Activated CD8-positive, alpha-beta memory T cell treated with anti-CD3 and anti-CD28 coated beads, Interleukin-2, amount 10 ng/mL, durations not matched to agents 7 days and 5 days (primary cell): ENCODE results near the gene EXOC4. TPM values are rescaled to one million over a fixed set of nuclear protein-coding genes. Genes with fewer than 3 reads are reported as not detected.
A peak's percentile ranks its signal among the peaks of the same experiment; 100 is the strongest.

Experiments
- ATAC-seq: fragments of 150-1000 bp; cut with Tn5 transposase; one replicate; pipeline ENCODE4 v1.10.0; 2021; ENCODE audit warnings: moderate library complexity
- CTCF ChIA-PET: fragments of 350-600 bp; sonication (Branson Sonifier 250); formaldehyde crosslinking; loops from one replicate; lab custom pipeline; 2021; ENCODE audit warnings: antibody characterized with exemption; lab: Charles Lee
- DNase-seq: peaks from one replicate; pipeline ENCODE4 v3.0.0-alpha.2; 2020
- H3K27ac Mint-ChIP-seq: one replicate; pipeline ENCODE4 v1.8.0; 2021; ENCODE audit warnings: mild to moderate bottlenecking, mixed read lengths
- H3K27me3 Mint-ChIP-seq: one replicate; pipeline ENCODE4 v1.8.0; 2021; ENCODE audit warnings: mixed read lengths
- H3K36me3 Mint-ChIP-seq: one replicate; pipeline ENCODE4 v1.8.0; 2021; ENCODE audit warnings: mild to moderate bottlenecking, mixed read lengths
- H3K4me1 Mint-ChIP-seq: one replicate; pipeline ENCODE4 v1.8.0; 2021; ENCODE audit warnings: mixed read lengths
- H3K4me3 Mint-ChIP-seq: one replicate; pipeline ENCODE4 v1.8.0; 2021; ENCODE audit warnings: mild to moderate bottlenecking, moderate library complexity, mixed read lengths
- H3K9me3 Mint-ChIP-seq: one replicate; pipeline ENCODE4 v1.8.0; 2022; ENCODE audit warnings: low read depth, mixed read lengths
- total RNA-seq, 2 experiments: library from RNA; stranded (reverse); gene quantifications; one replicate each; pipeline ENCODE4 v1.2.3, GENCODE V29; 2021

The EXOC4 gene
- total RNA-seq, 2 experiments from 2014 or later, result 68.6 to 88.3 TPM

DNA sequence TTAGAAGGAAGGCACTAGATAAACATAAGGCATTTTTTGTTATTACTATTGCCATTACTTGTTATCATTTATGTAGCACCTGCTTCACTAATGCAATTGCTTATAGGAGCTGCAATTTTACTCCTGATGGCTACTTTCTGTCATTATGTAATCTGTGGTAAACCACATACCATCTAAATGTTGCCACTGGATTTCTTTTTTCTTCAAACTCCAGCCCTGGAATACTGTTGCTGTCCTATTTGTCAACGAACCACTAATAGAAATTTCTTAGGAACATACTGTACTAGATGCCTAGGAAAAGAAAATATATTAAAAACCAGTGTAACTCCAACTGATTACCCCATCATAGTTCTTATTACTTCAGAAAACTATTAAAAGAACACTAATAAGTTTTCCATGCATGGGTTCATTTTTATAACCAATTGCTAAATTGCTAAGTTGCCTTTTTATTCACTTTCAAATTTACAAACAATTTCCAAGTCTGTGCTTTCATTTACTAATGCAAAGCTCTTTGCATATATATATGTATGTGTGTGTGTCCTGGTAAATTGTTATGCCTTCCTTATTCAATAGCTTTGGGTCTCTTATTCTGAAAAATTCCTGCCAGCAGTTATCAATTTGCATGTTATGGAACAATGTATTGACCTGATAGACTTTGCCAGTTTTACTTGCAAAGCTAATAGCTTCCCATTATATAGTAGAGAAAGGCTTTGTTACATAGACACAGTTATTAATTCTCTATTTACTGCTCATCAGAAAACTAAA is 287.4 kb downstream of the EXOC4 start:
- CTCF ChIA-PET, result no interaction called here
- Mint-ChIP-seq H3K9me3 (no peaks in the 10 kb centered on the region), H3K27ac (no peak overlapping the region), H3K36me3 (peaks cover 5% of the 10 kb centered on the region), H3K27me3 (no peaks in the 10 kb centered on the region), H3K4me1 (peaks cover 7% of the 10 kb centered on the region), H3K4me3 (no peak overlapping the region)
- ATAC-seq, result no peak
- DNase-seq, result no peak

DNA sequence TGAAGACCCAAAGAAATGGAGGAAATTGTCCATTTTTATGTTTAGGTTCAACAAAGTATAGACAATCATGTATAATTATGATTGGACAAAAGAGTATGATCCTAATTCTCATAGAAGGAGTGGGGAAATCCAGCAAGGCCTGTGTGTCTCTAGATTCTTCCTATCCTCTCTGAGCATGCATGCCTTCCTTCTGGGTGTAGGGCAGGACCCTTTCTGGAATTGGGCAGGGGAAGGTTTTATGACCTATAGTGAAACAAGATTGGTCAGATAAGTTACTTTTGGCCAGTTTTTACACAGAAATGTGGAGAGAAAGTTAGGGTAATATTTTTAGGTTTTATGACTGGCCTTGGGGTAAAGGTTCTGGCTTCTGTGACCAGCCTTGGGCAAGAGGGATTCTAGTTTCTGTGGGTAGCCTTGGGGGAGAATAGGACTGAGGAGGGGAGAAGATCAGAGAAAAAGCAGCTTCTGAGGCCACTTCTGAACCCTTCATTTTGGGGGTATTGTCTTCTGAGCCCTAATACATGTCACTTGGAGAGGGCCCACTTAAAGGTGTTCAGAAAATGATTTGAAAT is 289.4 kb downstream of the EXOC4 start:
- H3K9me3 Mint-ChIP-seq, result no peaks in the 10 kb centered on the region
- no peak overlapping the region for H3K4me3 Mint-ChIP-seq
- peaks cover 3% of the 10 kb centered on the region for H3K36me3 Mint-ChIP-seq
- CTCF ChIA-PET, result no interaction called here
- no peak for DNase-seq
- no peaks in the 10 kb centered on the region for H3K27me3 Mint-ChIP-seq
- ATAC-seq, result no peak
- H3K27ac Mint-ChIP-seq, result no peak overlapping the region
- peaks cover 7% of the 10 kb centered on the region for H3K4me1 Mint-ChIP-seq

DNA sequence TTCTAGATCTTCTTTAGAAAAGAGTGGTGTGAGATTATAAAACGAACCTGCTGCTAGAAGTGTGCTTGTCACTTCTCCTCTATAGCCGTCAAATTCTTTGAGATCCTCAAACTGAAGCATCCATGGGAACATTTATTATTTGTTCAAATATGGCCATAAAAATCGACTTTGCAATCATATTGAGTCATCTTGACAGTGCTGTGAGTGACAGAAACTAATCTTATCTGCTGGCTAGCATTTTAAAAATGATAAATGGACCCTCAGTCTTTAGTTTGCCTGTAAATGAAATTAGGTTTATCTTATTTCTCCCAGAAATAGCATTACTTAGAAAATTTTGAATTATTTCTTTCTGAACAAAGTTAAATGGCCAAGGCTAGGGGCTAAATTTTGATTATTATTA is 290.8 kb downstream of the EXOC4 start:
- Mint-ChIP-seq H3K27ac (no peak overlapping the region), H3K4me3 (no peak overlapping the region), H3K36me3 (peaks cover 2% of the 10 kb centered on the region), H3K4me1 (peaks cover 7% of the 10 kb centered on the region), H3K27me3 (no peaks in the 10 kb centered on the region), H3K9me3 (no peaks in the 10 kb centered on the region)
- ATAC-seq, result no peak
- CTCF ChIA-PET, result no interaction called here
- no peak for DNase-seq

DNA sequence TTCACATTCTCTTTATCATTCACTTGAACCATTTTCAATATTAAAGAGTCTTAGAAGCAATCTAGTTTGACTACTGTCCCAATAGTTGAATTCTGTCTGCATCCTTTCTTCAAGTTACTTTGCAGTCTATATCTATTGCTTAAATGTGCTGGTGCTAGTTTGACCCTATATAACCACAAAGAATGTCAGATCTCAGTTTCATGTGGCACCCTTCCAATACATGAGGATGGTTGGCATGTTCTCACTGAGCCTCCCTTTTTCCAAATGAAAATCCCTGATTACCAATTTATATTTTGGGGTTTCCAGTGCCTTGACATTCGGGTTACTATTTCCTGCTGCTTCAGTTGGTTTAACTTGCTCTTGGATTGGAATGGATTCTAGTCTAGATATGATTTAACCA is 292.7 kb downstream of the EXOC4 start:
- Mint-ChIP-seq H3K4me3 (no peak overlapping the region), H3K4me1 (peaks cover 7% of the 10 kb centered on the region), H3K36me3 (peaks cover 2% of the 10 kb centered on the region), H3K27me3 (no peaks in the 10 kb centered on the region), H3K9me3 (no peaks in the 10 kb centered on the region), H3K27ac (no peak overlapping the region)
- no peak for ATAC-seq
- no peak for DNase-seq
- CTCF ChIA-PET, result no interaction called here

DNA sequence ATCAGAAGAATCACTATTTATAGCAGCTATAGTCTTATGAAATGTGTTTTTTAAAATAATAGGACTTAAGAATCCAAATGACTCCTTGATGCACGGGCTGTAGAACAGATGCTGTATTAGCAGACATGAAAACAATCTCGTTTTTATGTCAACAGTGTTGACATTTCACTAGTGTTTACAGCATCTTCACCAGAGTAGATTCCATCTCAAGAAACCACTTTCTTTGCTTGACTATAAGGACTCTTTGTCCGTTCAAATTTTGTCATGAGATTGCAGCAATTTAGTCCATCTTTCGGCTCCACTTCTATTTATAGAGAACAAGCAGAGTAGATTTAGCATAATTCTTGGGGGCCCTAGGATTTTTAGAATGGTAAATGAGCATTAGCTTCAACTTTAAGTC is 295.1 kb downstream of the EXOC4 start:
- CTCF ChIA-PET, result no interaction called here
- Mint-ChIP-seq H3K4me1 (no peaks in the 10 kb centered on the region), H3K36me3 (no peaks in the 10 kb centered on the region), H3K9me3 (no peaks in the 10 kb centered on the region), H3K27ac (no peak overlapping the region), H3K27me3 (no peaks in the 10 kb centered on the region), H3K4me3 (no peak overlapping the region)
- ATAC-seq (no peak), DNase-seq (no peak)

DNA sequence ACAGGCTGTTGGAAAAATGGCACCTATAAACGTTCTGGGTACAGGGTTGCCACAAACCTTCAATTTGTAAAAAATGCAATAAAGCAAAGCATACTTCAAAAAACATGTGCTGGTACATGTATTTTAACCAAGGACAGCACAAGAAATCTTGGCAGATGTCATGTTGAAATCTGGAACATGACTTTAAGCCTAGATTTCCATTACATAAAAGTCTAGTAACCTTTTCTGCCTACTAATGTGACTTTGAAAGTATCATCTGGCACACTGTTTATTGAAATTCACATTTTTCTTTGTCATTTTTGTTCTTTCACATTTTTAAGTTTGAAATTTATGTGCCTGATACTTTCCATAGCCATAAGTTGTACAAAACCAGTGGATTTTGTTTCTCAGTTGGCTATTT is 296.8 kb downstream of the EXOC4 start:
- Mint-ChIP-seq H3K36me3 (no peaks in the 10 kb centered on the region), H3K27ac (no peak overlapping the region), H3K27me3 (no peaks in the 10 kb centered on the region), H3K4me1 (no peaks in the 10 kb centered on the region), H3K9me3 (no peaks in the 10 kb centered on the region), H3K4me3 (no peak overlapping the region)
- CTCF ChIA-PET, result no interaction called here
- ATAC-seq (no peak), DNase-seq (no peak)

DNA sequence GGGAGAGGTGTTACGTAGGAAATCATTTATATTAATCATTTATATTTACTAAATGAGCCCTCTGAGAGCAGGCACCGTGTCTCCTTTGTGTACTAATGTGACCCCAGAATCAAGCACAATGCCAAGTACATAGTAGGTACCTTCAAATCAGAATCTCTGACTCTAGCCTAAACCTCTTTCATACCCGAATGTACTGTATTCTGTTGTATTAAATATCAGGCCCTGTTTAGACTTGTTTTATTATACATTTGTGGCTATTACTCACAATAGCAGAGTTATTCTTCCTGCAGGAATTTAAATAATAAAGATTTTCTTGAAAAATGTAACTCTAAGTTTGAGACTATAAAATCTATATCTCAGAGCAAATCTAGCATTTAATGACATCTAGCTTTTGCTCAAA is 297.3 kb downstream of the EXOC4 start:
- CTCF ChIA-PET, result no interaction called here
- ATAC-seq (no peak), DNase-seq (no peak)
- Mint-ChIP-seq H3K36me3 (no peaks in the 10 kb centered on the region), H3K9me3 (no peaks in the 10 kb centered on the region), H3K4me1 (no peaks in the 10 kb centered on the region), H3K4me3 (no peak overlapping the region), H3K27me3 (no peaks in the 10 kb centered on the region), H3K27ac (no peak overlapping the region)

DNA sequence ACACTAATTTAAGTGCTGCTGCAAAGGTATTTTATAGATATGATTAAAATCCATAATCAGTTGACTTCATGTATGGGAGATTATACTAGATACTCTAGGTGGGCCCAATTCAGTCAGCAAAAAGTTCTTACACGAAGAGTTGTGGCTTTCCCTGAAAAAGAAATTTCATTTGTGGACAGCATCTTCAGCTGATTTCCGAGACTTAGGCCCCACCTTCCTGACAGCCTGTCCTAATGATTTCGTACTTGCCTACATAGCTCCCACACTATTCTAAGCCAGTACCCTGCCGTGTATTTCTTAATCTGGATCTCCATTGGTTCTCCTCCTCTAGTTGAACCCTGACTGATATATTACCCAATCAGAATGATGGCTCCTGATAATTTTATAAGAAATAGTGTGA is 297.9 kb downstream of the EXOC4 start:
- CTCF ChIA-PET, result no interaction called here
- no peak overlapping the region for H3K27ac Mint-ChIP-seq
- DNase-seq, result no peak
- no peaks in the 10 kb centered on the region for H3K4me1 Mint-ChIP-seq
- H3K4me3 Mint-ChIP-seq, result no peak overlapping the region
- ATAC-seq, result no peak
- no peaks in the 10 kb centered on the region for H3K36me3 Mint-ChIP-seq
- no peaks in the 10 kb centered on the region for H3K9me3 Mint-ChIP-seq
- H3K27me3 Mint-ChIP-seq, result no peaks in the 10 kb centered on the region

DNA sequence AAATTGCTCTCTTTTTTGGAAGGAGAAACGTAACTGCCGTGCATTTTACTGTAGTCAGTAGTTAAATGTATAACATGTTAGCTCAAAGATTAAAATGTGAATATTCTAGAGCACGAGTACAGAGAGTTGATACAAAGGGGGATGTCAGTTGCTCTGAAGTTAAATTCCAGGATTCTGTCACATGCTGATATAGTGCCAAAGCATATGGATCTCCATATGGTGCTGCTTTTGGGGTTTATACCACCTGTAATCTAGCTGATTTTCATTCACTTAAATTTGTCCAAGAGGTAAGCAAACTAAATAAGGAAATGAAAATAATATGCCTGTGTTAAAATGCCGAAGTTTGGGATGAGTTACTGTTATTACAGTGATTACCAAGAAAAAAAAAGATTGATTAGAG is 298.6 kb downstream of the EXOC4 start:
- Mint-ChIP-seq H3K9me3 (no peaks in the 10 kb centered on the region), H3K27ac (no peak overlapping the region), H3K4me1 (no peaks in the 10 kb centered on the region), H3K36me3 (no peaks in the 10 kb centered on the region), H3K4me3 (no peak overlapping the region), H3K27me3 (no peaks in the 10 kb centered on the region)
- DNase-seq, result no peak
- CTCF ChIA-PET, result no interaction called here
- ATAC-seq, result no peak

DNA sequence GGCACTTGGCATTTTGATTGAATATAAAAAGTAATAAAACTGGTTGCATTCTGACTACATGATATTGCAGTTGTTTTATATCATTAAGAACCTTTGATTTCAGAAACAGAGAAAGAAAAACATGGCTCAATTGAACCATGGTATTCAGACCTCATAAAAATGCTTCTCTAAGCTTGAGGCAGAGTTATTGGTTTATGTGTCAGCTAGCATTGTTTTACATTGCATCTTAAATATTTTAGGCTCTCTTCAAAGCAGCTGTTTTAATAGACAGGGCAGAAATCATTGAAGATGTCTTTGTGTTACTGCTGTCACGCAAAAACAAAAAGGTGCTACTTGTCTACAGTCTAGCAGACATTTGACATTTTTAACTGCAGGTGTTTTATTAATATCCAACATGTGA is 299.2 kb downstream of the EXOC4 start:
- H3K27me3 Mint-ChIP-seq, result no peaks in the 10 kb centered on the region
- no peak for DNase-seq
- H3K4me3 Mint-ChIP-seq, result no peak overlapping the region
- H3K9me3 Mint-ChIP-seq, result no peaks in the 10 kb centered on the region
- no peaks in the 10 kb centered on the region for H3K36me3 Mint-ChIP-seq
- H3K27ac Mint-ChIP-seq, result no peak overlapping the region
- CTCF ChIA-PET, result no interaction called here
- no peaks in the 10 kb centered on the region for H3K4me1 Mint-ChIP-seq
- ATAC-seq, result no peak

DNA sequence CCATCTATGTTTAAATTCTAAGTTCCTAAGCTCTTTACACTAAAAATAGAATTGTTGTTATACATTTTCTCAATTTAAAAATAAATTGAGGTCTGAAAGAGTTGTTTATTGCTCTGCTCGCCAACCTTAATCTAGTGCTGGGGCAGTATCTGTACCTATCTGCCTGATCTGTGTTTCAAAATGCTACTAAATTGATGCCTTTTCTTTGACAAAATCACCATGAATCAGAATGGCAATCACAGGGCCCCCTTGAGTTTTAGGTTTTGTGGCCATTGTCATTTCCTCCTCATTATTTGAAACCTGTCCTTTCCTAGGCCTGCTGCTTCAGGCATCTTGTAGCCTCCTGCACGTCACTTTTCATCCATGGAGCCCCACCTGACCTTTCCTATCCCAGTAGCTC is 301.5 kb downstream of the EXOC4 start:
- no peak overlapping the region for H3K27ac Mint-ChIP-seq
- H3K36me3 Mint-ChIP-seq, result no peaks in the 10 kb centered on the region
- no peaks in the 10 kb centered on the region for H3K9me3 Mint-ChIP-seq
- no peak for DNase-seq
- no peaks in the 10 kb centered on the region for H3K4me1 Mint-ChIP-seq
- ATAC-seq, result no peak
- no peaks in the 10 kb centered on the region for H3K27me3 Mint-ChIP-seq
- no peak overlapping the region for H3K4me3 Mint-ChIP-seq
- CTCF ChIA-PET, result interaction anchor here (0.6 kb wide), 1 partner anchor 433 kb away, joined by 3 read pairs; no protein-coding TSS in a partner anchor

DNA sequence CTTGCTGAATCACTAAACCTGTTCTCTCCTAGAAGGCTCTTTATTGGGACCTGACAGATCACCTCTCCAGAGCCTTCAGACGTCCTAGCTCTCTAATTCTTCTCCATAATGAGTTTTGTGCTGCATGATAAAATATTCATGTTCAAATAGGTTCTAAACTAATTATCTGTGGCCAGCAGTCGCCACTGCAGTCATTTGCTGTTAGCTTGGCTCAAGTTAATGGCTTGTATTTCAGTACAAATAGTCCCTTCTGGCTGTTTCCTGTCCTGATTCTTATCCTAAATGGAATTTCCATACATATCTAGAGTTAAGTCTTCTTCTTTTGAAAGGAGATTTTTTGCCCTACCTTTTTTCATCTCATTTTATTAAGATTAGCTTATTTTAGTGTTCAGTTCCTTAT is 303.2 kb downstream of the EXOC4 start:
- Mint-ChIP-seq H3K27ac (no peak overlapping the region), H3K9me3 (no peaks in the 10 kb centered on the region), H3K36me3 (no peaks in the 10 kb centered on the region), H3K4me1 (peaks cover 2% of the 10 kb centered on the region), H3K4me3 (no peak overlapping the region), H3K27me3 (no peaks in the 10 kb centered on the region)
- DNase-seq (no peak), ATAC-seq (no peak)
- CTCF ChIA-PET, result no interaction called here

DNA sequence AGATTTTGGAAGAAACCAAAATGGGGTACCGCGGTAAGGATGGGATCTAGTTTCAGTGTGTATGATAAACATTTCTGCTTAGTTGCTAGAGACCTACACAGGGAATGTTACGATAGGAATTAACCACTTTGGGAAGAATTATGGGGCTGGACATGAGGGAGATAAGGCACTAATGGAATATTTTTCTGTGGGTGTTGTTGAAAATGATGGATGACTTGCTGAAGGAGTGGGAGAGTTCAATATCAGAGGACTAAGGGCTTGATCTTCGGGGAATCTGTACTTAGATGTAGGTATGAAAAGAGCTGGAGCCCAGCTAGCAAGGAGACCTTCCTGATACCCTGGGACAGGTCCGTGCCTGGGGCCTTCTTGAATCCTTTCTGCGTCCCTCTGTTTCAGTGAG is 303.7 kb downstream of the EXOC4 start:
- no peaks in the 10 kb centered on the region for H3K36me3 Mint-ChIP-seq
- no peaks in the 10 kb centered on the region for H3K9me3 Mint-ChIP-seq
- CTCF ChIA-PET, result no interaction called here
- ATAC-seq, result no peak
- no peaks in the 10 kb centered on the region for H3K27me3 Mint-ChIP-seq
- DNase-seq, result no peak
- no peak overlapping the region for H3K27ac Mint-ChIP-seq
- no peak overlapping the region for H3K4me3 Mint-ChIP-seq
- H3K4me1 Mint-ChIP-seq, result peaks cover 7% of the 10 kb centered on the region

DNA sequence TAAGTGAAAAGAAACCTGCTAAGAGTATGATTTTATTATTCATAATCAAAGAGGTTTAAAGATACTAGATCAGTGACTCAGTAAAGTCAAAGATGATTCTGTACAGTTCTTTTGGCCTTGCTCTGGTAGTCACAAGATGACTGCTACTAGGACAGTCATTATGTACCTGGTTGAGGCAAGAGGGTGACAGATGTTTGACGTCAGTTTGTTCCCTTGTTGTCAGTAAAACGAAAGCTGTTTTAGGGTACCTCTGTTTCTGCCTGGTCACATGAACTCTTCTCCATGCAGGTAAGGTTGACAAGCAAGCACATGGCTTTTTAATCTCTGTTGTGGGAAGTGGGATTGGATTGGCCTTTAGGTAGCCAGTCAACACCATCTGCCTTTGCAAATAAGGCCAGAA is 308.0 kb downstream of the EXOC4 start:
- DNase-seq (peak; percentile 46), ATAC-seq (peak; percentile 83)
- no peak overlapping the region for H3K4me3 Mint-ChIP-seq
- H3K4me1 Mint-ChIP-seq, result peaks cover 15% of the 10 kb centered on the region
- H3K27ac Mint-ChIP-seq, result peak overlapping the region; percentile 49
- no peaks in the 10 kb centered on the region for H3K9me3 Mint-ChIP-seq
- CTCF ChIA-PET, result no interaction called here
- H3K27me3 Mint-ChIP-seq, result no peaks in the 10 kb centered on the region
- H3K36me3 Mint-ChIP-seq, result peaks cover 4% of the 10 kb centered on the region
